Thyroid gland (tissue), 4 donors: ENCODE results near the gene HMOX1.

Source experiments
- CTCF ChIP-seq, 6 experiments: fragments of 200-600 bp in 3 of 6; fragments of 450-650 bp in 3 of 6; sonication (generic) in 3 of 6; IDR thresholded peaks; one replicate each; pipeline ENCODE4 v1.5.1; 2016 to 2019; ENCODE audit warnings: antibody characterized with exemption in 6 of 6, mild to moderate bottlenecking in 2 of 6, inconsistent platforms in 1 of 6, moderate library complexity in 1 of 6
- POLR2A ChIP-seq, 2 donors: fragments of 450-650 bp; IDR thresholded peaks; one replicate each; pipeline ENCODE4 v1.6.1; 2017; ENCODE audit warnings: antibody characterized with exemption in 2 of 2, mild to moderate bottlenecking in 2 of 2, moderate library complexity in 1 of 2

DNA sequence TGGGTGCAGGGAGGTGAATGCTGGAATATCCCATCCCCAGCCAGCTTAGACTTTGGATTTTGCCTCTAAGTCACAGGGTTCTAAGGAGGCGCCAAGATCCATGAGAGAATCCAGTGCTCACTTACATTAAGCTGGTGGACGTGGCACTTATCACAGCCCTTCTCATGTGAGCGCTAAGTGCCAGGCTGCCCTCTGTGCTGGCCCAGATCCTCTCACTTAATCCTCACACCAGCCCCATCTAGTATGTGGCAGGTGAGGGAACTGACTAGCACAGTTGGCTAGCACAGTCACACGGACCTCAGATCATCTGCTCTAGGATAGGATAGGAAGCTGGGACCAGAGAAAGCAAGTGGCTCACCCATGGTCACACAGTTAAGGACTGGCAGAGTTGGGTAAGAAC, 3.6 kb downstream of the HMOX1 start:
- TF ChIP-seq CTCF (IDR thresholded peaks at IDR 0.05) (no peak), POLR2A (IDR thresholded peaks at IDR 0.05) (no peak)
